Measurements from ENCODE around the gene CBX4. TPM values are rescaled to one million over a fixed set of nuclear protein-coding genes. Genes with fewer than 3 reads are reported as not detected.

CBX4 gene
- total RNA-seq, 6 donors from 2014 or later = 17.0 to 33.3 (median 25.0) TPM

DNA sequence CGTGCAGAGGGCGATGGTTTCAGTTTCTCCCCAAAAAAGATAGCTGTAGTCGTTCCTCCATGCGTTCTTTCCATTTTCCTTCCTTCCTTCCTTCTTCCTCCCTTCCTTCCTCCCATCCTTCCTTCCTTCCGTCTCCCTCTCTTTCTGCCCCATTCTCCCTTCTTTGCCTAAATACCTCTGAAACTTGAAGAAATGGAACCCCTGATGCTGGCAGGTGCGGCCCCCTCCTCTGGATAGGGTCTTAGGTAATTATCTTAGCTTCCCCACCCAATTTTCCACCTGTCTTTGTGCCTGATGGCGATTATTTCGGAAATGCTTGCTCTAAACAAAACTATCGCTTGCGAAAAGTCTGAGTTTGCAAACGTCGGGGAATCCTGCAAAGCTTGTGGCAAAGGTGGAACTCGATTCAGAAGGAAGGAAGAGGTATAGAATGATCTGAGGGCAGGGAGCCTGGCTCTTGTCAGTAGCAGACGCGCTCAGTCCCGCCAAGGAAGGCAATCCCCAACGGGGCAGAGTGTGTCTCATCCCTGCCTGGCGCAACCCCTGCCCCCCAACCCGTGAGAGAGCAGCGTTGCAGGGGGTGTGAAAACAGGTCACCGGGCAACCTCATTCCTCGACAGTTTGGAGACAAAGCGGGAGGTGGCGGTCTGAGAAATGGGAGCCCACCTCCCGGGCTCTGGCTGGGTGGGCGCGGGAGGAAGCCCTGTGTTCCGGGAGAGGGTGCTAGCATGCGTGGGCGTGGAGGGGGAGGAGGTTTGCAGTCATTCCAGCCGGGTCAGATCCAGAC lies 39.5 kb downstream of the CBX4 start:
- DNase-seq (peak in 1 of 2 donors; percentile 39), ATAC-seq (ENCODE audit: low FRiP score in 2 of 2) (no peak)
- TF ChIP-seq EP300 (IDR thresholded peaks at IDR 0.05) = no peak
- no peak for TF ChIP-seq POLR2AphosphoS5 (IDR thresholded peaks at IDR 0.05)
- peaks cover 8 to 71% (median 62%) of the 10 kb centered on the region in 4 donors for H3K27me3 ChIP-seq
- H3K4me3 ChIP-seq = no peak overlapping the region
- no peaks in the 10 kb centered on the region for H3K9me3 ChIP-seq
- peaks cover 0 to 6% (median 0%) of the 10 kb centered on the region in 4 donors for H3K36me3 ChIP-seq
- H3K4me1 ChIP-seq = peaks cover 57 to 77% (median 59%) of the 10 kb centered on the region in 4 donors
- H3K27ac ChIP-seq = no peak overlapping the region
- WGBS, 2 donors = 2 to 7% methylated on average over 21 to 31 of the region's 31 CpGs

DNA sequence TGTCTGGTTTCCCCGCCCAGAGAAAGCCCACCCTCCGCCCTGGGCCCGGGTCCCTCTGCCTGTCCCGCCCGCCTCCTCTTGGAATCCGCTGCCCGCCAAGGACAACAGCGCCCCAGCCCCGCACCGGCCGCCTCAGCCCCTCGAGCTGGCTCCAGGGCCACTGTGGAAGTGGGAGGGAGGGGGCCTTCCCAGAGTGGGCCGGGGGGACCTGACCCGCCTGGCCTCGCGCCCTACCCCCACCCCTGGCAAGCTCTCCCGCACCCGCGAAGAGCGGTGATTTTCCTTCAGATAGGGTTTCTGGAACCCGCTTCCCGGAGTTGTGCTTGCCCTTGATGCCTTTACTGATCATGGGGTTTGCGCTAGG lies 40.1 kb downstream of the CBX4 start:
- Histone ChIP-seq H3K9me3 (no peaks in the 10 kb centered on the region), H3K4me3 (no peak overlapping the region), H3K27me3 (peaks cover 7 to 65% (median 58%) of the 10 kb centered on the region in 4 donors), H3K27ac (no peak overlapping the region), H3K4me1 (peaks cover 52 to 73% (median 55%) of the 10 kb centered on the region in 4 donors), H3K36me3 (peaks cover 0 to 7% (median 0%) of the 10 kb centered on the region in 4 donors)
- ATAC-seq (ENCODE audit: low FRiP score in 2 of 2) = no peak
- WGBS, 2 donors = 6 to 9% methylated on average over 16 to 23 of the region's 23 CpGs
- no peak for TF ChIP-seq POLR2AphosphoS5 (IDR thresholded peaks at IDR 0.05)
- no peak for TF ChIP-seq POLR2A (IDR thresholded peaks at IDR 0.05)
- TF ChIP-seq, protein P1, sequence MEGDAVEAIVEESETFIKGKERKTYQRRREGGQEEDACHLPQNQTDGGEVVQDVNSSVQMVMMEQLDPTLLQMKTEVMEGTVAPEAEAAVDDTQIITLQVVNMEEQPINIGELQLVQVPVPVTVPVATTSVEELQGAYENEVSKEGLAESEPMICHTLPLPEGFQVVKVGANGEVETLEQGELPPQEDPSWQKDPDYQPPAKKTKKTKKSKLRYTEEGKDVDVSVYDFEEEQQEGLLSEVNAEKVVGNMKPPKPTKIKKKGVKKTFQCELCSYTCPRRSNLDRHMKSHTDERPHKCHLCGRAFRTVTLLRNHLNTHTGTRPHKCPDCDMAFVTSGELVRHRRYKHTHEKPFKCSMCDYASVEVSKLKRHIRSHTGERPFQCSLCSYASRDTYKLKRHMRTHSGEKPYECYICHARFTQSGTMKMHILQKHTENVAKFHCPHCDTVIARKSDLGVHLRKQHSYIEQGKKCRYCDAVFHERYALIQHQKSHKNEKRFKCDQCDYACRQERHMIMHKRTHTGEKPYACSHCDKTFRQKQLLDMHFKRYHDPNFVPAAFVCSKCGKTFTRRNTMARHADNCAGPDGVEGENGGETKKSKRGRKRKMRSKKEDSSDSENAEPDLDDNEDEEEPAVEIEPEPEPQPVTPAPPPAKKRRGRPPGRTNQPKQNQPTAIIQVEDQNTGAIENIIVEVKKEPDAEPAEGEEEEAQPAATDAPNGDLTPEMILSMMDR (IDR thresholded peaks at IDR 0.05) = no peak
- no peak for TF ChIP-seq EP300 (IDR thresholded peaks at IDR 0.05)
- DNase-seq = peak in 1 of 2 donors; percentile 85

DNA sequence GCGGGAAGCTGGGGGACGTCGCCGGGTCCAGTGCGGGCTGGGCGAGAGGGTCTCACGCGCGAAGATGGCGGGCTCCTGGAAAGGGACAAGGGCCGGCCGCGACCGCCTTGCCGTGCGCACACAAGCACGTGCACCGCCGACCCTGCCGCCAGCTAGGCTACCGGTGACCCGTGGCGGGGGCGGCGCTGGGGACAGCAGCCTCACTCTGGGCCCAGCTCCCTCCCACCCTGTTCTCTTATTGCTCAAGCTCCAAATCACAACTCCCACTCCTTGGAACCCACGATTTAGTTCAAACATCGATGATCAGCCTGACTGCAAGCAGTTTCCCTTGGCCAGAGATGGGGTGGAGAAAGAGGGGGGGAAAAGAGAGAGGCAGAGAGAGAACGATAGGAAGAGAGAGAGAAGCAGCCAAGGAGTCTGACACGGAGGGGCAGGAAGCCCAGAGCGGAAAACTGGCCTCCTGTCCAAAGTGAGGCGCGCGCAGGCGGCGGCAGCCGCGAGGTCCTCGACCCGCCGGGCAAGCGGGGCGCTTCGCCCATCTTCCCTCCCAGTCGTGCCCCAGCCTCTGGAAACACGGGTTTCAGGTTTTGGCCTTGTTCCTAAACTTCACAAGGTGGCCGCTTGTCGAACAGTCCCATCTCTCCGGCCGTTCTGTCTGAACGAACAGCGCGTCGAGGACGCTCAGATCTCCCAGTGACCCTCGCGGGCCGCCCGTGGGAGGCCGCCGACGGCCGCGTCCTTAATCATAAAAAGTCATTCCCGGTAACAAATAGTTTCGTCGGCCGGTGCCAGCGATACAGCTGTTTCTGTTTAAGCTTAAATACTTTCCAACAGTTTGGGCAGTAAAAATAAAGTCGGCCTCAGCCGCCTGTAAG lies 40.7 kb downstream of the CBX4 start:
- 2 to 4% methylated on average over 39 to 64 of the region's 70 CpGs for WGBS, 2 donors
- TF ChIP-seq EP300 (IDR thresholded peaks at IDR 0.05) (no peak), POLR2AphosphoS5 (IDR thresholded peaks at IDR 0.05) (no peak), POLR2A (IDR thresholded peaks at IDR 0.05) (no peak)
- TF ChIP-seq, protein P1 (IDR thresholded peaks at IDR 0.05) = no peak
- Histone ChIP-seq H3K27ac (peak overlapping the region in 1 of 4 donors; percentile 22), H3K9me3 (no peaks in the 10 kb centered on the region), H3K27me3 (peaks cover 7 to 59% (median 52%) of the 10 kb centered on the region in 4 donors), H3K36me3 (peaks cover 0 to 7% (median 0%) of the 10 kb centered on the region in 4 donors), H3K4me1 (peaks cover 48 to 70% (median 58%) of the 10 kb centered on the region in 4 donors), H3K4me3 (peak overlapping the region; percentile 66 to 90 (median 74))
- peak in 1 of 2 donors; percentile 86 for DNase-seq
- ATAC-seq (ENCODE audit: low FRiP score in 2 of 2) = no peak

DNA sequence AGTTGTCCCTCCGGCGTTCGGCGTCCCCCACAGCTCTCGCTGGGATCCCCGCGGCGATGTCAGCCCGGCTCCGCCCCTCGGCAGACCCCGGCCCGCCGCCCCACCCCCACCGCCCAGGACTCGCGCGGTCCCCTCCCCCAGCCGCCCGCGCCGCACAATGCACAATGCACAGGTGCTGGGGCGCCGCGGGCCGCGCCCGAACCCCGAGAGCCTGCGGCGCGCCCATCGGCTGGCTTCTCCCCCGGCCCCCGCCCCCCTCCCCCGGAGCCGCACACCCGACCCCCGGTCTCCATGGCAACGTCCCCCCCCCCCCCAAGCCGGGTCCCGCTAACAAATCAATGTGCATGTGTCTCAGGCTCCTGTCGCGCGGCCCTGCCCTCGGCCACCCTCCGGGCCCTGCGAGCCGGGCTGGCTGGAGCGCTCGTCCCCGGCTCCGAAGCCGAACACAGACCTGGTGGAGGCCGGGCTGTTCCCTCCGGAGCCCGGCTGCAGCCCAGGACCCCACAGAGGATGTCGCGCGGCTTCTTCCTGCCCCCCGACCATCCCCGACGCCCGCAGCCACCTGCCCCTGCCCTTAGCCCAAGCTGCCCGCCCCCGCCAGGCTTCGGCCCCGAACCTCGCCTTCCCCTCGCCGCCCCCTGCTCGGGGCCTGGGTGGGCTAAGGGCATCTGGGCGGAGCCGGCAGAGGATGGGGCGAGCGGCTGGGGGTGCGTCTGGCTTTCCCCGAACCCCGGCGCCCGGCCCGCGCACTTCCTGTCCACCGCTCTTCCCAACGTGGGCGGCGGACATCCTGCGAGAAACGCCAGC lies 41.5 kb downstream of the CBX4 start:
- Histone ChIP-seq H3K27ac (peak overlapping the region; percentile 58 to 90 (median 72)), H3K4me1 (peaks cover 51 to 70% (median 55%) of the 10 kb centered on the region in 4 donors), H3K36me3 (peaks cover 0 to 7% (median 0%) of the 10 kb centered on the region in 4 donors), H3K4me3 (peak overlapping the region; percentile 66 to 90 (median 74)), H3K27me3 (peaks cover 3 to 56% (median 48%) of the 10 kb centered on the region in 4 donors), H3K9me3 (no peaks in the 10 kb centered on the region)
- TF ChIP-seq EP300 (IDR thresholded peaks at IDR 0.05) (no peak), POLR2AphosphoS5 (IDR thresholded peaks at IDR 0.05) (no peak)
- no peak for ATAC-seq (ENCODE audit: low FRiP score in 2 of 2)
- 2% methylated on average over 30 of the region's 89 CpGs; no CpG with 5 or more reads in 1 of the 2 donors for WGBS, 2 donors
- DNase-seq = peak in 1 of 2 donors; percentile 89

DNA sequence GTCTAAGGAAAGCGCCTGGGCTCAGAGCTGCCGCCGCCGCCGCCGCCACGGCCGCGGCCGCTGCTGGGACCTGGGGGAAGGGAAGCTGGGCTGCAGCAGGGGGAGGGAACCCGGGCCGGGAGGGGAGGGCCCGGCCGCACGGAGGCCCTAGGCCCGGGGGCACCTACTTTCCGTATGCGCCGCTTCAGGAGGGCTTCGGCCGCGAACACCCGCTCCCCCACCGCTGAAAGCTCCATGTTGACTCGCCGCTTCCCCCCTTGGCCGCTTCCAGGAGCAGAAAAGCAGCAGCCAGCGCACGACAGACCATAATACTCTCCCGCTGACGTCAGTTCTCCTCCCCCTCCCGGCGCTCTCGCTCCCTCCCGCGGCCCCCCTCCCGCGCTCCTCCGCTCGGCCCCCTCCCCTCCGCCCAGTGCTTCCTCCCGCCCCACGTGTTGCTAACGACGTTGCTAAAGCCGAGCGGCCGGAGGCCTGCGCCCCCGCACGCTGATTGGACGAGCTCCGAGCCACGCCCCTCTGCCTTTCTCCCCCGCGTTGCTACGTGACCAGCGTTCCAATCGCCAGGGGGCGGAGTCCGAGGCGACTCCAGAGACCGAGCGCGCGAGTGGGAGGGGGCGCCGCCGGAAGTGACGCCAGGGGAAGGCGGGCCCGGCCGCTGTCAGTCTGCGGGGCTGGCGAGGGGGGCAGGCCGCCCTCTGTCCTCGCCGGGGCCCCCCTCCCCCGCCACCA lies 42.3 kb downstream of the CBX4 start, which contains the start of gene CBX8:
CBX8 (minus strand) TSS at position 315 of the 729 bp plus-strand sequence; CDS start at position 236, 79 bp downstream.
- DNase-seq = peak; percentile 99 to 100
- H3K27me3 ChIP-seq = peaks cover 5 to 56% (median 45%) of the 10 kb centered on the region in 4 donors
- H3K27ac ChIP-seq = peak within 1 kb of the TSS; percentile 81 to 90 (median 84)
- H3K9me3 ChIP-seq = no peaks in the 10 kb centered on the region
- H3K4me3 ChIP-seq = peak within 1 kb of the TSS; percentile 71 to 90 (median 75)
- peaks cover 0 to 7% (median 0%) of the 10 kb centered on the region in 4 donors for H3K36me3 ChIP-seq
- peaks cover 52 to 70% (median 56%) of the 10 kb centered on the region in 4 donors for H3K4me1 ChIP-seq
- TF ChIP-seq EP300 (IDR thresholded peaks at IDR 0.05) = no peak
- TF ChIP-seq, protein P1 (IDR thresholded peaks at IDR 0.05) = peak in 4 of 6 experiments; percentile 5 to 68 (median 24)
- peak; percentile 46 to 70 for TF ChIP-seq POLR2AphosphoS5 (IDR thresholded peaks at IDR 0.05)
- TF ChIP-seq POLR2A (IDR thresholded peaks at IDR 0.05) = peak in 2 of 4 donors; percentile 16 to 49
- WGBS, 2 donors = 0% methylated on average over 15 of the region's 79 CpGs; no CpG with 5 or more reads in 1 of the 2 donors
- peak; percentile 95 to 98 for ATAC-seq (ENCODE audit: low FRiP score in 2 of 2)

Measured in upper lobe of left lung (tissue), 6 donors.